D721Med (cell line): ENCODE data around the gene ZCCHC4.

Experiments
- DNase-seq: peaks from one replicate; pipeline ENCODE4 v3.0.0; 2011; ENCODE audit warnings: low spot score; ENCODE audit not compliant: insufficient read length
- FAIRE-seq: peaks from 2 replicates; lab custom pipeline; 2011; peaks lifted over from hg19 to GRCh38; lab: Jason Lieb, UNC
- TF ChIP-seq, protein P1 (sequence below): IDR thresholded peaks from 2 replicates; pipeline ENCODE4 v1.5.1; 2012; ENCODE audit warnings: mild to moderate bottlenecking, control low read depth; ENCODE audit not compliant: insufficient read depth; ENCODE audit errors: missing control alignments

The ZCCHC4 gene

GRCh38 chr4:25306518-25307057 lies 6.0 kb upstream of the ZCCHC4 start:
- TF ChIP-seq, protein P1, sequence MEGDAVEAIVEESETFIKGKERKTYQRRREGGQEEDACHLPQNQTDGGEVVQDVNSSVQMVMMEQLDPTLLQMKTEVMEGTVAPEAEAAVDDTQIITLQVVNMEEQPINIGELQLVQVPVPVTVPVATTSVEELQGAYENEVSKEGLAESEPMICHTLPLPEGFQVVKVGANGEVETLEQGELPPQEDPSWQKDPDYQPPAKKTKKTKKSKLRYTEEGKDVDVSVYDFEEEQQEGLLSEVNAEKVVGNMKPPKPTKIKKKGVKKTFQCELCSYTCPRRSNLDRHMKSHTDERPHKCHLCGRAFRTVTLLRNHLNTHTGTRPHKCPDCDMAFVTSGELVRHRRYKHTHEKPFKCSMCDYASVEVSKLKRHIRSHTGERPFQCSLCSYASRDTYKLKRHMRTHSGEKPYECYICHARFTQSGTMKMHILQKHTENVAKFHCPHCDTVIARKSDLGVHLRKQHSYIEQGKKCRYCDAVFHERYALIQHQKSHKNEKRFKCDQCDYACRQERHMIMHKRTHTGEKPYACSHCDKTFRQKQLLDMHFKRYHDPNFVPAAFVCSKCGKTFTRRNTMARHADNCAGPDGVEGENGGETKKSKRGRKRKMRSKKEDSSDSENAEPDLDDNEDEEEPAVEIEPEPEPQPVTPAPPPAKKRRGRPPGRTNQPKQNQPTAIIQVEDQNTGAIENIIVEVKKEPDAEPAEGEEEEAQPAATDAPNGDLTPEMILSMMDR = no peak
- no peak for FAIRE-seq
- no peak for DNase-seq

DNA sequence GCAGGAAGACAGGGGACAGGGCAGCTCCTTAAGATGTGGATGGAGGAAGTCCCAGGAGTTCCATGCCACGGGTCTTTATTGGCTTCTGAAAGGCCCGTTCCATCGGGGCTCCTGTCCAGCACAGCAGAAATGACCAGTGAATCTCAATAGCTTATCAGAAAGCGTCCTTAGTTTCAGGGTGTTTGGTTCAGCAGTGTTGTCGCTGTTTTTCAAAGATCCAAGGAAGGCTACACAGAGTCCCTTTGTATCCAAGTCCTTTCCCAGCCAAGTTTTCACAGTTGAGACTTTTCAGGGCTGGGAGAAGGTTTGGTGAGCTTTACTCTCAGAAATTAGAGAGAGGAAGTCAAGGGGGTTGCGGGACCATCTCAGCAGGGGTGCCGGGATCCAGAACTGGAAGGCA lies 5.0 kb upstream of the ZCCHC4 start:
- DNase-seq = no peak
- FAIRE-seq = no peak
- TF ChIP-seq, protein P1 = no peak

GRCh38 chr4:25308306-25308705 lies 4.3 kb upstream of the ZCCHC4 start:
- TF ChIP-seq, protein P1 = no peak
- FAIRE-seq (no peak), DNase-seq (no peak)

DNA sequence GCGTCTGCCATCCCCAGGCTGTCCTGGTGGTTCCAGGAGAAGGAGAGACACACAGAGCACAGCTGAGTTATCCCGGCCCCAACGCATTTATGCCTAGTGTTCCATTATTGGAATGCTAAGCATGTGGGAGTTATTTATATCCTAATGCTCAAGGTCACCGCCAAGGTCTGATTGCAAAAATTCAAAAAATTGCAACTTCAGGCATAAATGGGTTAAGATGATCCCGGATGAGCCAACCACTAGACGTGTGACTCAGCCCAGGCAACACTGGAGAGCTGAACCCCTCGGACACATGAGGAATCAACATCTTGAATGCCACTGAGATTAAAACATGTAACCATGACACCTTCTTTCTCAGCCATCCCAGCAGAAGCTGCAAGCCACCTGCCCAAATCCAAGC lies 3.8 kb upstream of the ZCCHC4 start:
- FAIRE-seq (no peak), DNase-seq (no peak)
- TF ChIP-seq, protein P1 = no peak

- DNase-seq (no peak), FAIRE-seq (no peak)
- TF ChIP-seq, protein P1 = no peak
Measured at GRCh38 chr4:25310066-25310802, 2.3 kb upstream of the ZCCHC4 start.

GRCh38 chr4:25310803-25311166 lies 1.8 kb upstream of the ZCCHC4 start:
- FAIRE-seq (no peak), DNase-seq (no peak)

More at GRCh38 chr4:25310803-25311166, 1.8 kb upstream of the ZCCHC4 start:
- TF ChIP-seq, protein P1 = no peak
